Endometrial microvascular endothelial cells (primary cell): Measurements from ENCODE around the gene P3H3. TPM values are rescaled to one million over a fixed set of nuclear protein-coding genes. Genes with fewer than 3 reads are reported as not detected.

Experiments
- in situ Hi-C: cut with HindIII; loops from 2 replicates; pipeline ENCODE4 v1.10.0; 2017; ENCODE audit warnings: low sequenced_read_pairs, low pct_unique_long_range_greater_than_20kb; ENCODE audit errors: inconsistent ontology term
- total RNA-seq: library from RNA; depleted of rRNA; stranded (reverse); fragments of >200 nt; gene quantifications from one replicate; pipeline ENCODE4 v1.2.3, GENCODE V29; 2015; ENCODE audit errors: inconsistent ontology term

Gene P3H3
- total RNA-seq, 1 donor from 2014 or later: 32.3 TPM

DNA sequence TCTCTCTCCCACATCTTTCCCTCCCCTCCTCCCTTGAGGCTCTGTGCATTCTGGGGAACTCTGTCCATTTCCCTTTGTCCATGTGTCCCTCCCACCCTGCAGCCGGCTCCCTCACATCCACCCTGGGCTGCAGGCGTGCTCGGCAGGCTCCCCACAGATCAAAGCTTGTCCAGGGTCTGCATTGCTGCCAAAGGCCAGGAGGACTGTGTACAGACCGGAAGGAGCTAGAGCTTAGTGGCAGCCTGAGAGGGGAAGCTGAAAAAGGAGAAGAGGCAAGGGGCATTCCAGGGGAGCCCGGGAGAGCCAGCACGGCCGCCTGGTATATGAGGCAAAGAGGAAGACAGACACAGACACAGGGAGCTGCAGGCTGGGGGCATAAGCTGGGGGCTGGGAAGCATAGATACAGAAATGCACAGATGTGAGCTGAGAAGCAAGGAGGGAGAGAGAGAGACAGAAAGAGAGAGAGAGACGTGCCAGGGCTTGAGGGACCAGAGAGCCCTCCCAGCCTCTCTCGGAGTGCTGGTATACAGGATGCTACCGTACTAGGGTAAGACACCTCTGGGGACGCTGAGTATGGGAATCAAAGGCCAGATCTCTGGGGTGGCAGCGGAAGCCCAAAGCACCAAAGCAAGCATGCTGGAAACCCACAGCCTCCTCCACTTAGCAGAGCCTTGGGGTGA is 35.5 kb upstream of the P3H3 start:
- in situ Hi-C loops: loop anchor here (10.0 kb wide), 1 partner anchor 68 kb away; the partner anchor contains the start of gene COPS7A

DNA sequence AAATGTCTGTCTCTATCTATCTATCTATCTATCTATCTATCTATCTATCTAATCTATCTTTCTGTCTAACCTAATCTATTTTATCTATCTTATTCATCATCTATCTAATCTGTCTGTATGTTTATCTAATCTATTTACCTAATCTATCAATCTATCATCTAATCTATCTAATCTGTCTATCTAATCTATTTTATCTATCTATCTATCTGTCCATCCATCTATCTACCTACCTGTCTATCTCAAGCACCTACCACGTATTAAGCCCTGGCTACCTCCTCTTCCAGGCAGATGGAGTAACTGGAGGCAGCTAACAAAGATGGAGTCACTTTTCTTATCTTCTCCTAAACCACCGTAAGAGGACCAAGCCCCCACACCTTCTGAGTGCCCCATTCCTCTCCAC is 33.1 kb upstream of the P3H3 start:
- in situ Hi-C loops: loop anchor here (10.0 kb wide), 1 partner anchor 70 kb away; the partner anchor contains the start of gene COPS7A

- in situ Hi-C loops: loop anchor here (10.0 kb wide), 1 partner anchor 72 kb away; the partner anchor contains the start of gene COPS7A
Measured at GRCh38 chr12:6796576-6796975, 31.6 kb upstream of the P3H3 start.

DNA sequence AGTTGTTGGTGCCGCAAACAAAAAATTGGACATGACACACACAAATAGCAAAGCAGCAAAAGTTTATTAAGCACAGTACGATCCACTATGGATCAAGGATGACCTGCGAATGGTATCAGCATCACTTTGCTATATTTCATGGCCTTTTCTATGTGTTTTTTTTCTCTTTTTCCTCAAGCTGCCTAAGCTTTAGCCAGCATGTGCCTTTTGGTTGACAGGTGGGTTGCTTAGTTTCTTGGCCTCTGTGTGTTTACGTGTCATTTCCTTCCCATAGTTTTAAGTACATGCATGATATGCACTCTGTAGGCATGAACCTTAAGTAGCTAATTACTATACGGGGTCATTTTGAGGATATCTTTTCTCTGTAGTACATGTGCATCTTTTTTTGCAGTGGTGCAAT is 29.1 kb upstream of the P3H3 start:
- in situ Hi-C loops: loop anchor here (10.0 kb wide), 1 partner anchor 74 kb away; the partner anchor contains the start of gene COPS7A

GRCh38 chr12:6807170-6807569 is 21.0 kb upstream of the P3H3 start:
- in situ Hi-C loops: no loop called here

- in situ Hi-C loops: no loop called here
Measured at GRCh38 chr12:6809056-6809455, 19.2 kb upstream of the P3H3 start.

DNA sequence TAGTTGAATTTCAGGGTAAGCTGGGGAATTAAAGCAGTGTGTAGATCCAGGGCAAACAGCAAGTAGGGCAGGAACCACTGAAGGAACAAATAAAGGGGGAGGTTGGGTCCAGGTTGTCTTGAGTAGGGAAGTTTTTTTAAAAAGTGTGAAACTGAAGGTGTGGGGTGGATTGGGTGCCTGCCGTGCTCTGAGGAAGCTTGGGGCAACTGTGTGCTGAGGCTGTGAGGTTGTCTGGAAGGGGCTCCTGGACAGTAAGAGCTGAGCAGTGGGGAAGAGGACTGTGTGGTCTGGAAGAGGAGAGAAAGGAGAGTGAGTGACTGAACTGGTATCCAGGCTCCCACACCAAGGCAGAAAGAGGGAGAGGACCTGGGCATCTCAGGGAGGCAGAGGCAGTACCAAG is 17.4 kb upstream of the P3H3 start:
- in situ Hi-C loops: no loop called here

GRCh38 chr12:6813363-6813762 is 14.8 kb upstream of the P3H3 start:
- in situ Hi-C loops: no loop called here

DNA sequence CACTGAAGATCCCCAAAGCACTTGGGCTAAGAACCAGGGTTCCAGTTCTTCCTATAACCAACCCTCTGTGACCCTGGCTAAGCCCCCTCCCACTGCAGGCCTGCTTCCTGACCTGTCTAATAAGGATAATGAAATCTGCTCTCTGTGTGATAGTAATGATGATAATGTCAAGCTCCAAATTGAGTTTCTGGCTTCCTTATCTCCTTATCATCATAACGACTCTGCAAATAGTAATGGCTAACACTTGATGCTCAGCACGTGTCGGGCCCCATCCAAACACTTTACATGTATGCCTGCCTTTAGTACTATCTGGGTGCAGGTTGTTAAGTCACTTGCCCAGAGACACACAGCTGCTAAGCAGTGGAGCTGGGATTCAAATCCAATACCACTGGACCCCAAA is 11.6 kb upstream of the P3H3 start:
- in situ Hi-C loops: no loop called here

GRCh38 chr12:6817098-6817497 is 11.1 kb upstream of the P3H3 start:
- in situ Hi-C loops: no loop called here

- in situ Hi-C loops: no loop called here
Measured at GRCh38 chr12:6817662-6818157, 10.5 kb upstream of the P3H3 start.

- in situ Hi-C loops: no loop called here
Measured at GRCh38 chr12:6818222-6818621, 10.0 kb upstream of the P3H3 start.

GRCh38 chr12:6818645-6819044 is 9.6 kb upstream of the P3H3 start:
- in situ Hi-C loops: no loop called here

- in situ Hi-C loops: no loop called here
Measured at GRCh38 chr12:6819106-6820030, 8.8 kb upstream of the P3H3 start.

- in situ Hi-C loops: no loop called here
Measured at GRCh38 chr12:6820166-6820565, 8.0 kb upstream of the P3H3 start.

- in situ Hi-C loops: no loop called here
Measured at GRCh38 chr12:6821591-6822425, 6.4 kb upstream of the P3H3 start, which contains the start of gene GPR162. Gene GPR162, plus strand, starts transcription at chr12:6821821. Its CDS starts 2,078 bp downstream, at chr12:6823899.

DNA sequence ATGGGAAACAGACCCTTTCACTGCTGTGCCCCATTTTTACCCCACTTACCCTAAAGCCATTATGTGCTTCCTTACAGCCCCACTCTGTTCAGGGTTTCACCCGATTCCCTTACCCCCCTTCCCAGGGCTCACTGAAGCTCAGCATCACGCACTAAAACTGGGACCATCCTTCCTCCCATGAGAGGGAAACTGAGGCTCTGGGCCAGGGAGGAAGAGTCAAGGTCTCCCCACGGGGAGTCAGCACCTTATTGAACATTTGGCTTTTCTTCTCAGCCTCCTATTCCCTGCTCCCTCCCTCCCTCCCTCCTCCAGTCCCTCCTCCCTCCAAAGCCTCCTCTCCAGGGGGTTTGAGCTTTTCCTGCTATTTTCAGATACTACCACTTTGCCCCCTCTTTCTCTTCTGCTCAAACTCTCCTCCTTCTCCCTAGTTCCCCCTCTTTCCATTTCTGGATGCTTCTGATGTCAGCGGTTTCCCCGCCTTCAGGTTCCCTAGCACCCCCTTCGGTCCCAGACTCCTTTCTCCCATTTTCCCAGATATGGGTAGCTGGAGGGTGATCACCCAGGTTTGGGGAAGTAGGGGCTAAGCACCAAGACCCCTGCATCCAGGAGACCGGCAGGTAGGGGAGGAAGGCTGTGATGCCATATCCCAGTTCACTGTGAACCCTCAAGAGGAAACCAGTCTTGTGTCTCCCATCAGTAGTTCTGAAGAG is 5.6 kb upstream of the P3H3 start:
- in situ Hi-C loops: no loop called here
